GM15510 (cell line): Measurements from ENCODE around the gene PNLDC1.

Source experiments
- POLR2A ChIP-seq: IDR thresholded peaks from 3 replicates; pipeline ENCODE4 v1.6.1; 2011; ENCODE audit warnings: borderline replicate concordance; ENCODE audit not compliant: insufficient read length; ENCODE audit errors: extremely low read depth

The PNLDC1 gene

GRCh38 chr6:159805440-159806020, 5.5 kb downstream of the PNLDC1 start:
- no peak for TF ChIP-seq POLR2A

GRCh38 chr6:159806021-159806458, 6.0 kb downstream of the PNLDC1 start:
- TF ChIP-seq POLR2A = no peak

DNA sequence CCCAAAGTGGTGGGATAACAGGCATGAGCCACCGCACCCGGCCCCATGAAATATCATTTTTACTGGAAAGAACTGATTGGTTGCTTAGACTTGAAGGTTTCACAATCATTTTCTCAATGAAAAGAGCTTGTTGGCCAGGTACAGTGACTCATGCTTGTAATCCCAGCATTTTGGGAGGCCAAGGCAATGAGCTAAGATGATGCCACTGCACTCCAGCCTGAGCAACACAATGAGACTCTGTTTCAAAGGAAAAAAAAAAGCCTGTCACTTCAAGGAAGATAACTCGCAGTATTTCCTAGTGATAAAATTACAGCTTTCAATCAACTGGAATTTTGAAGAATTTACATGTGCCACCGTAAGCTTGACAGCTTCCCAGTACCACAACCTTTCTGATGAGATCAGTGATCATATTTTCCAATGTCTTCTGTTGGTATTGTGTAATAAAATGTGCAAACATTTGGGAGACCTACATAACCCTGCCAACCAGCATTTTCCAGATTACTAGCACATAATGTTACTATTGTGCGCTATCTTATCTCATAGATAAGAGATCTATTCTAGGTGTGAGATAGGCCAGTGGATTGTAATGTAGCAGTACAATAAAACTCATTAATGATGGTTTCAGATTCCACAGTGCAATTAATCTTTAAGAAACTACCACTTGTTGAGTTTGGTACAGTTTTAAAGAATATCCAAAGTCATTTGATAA, 7.2 kb downstream of the PNLDC1 start:
- TF ChIP-seq POLR2A = no peak

DNA sequence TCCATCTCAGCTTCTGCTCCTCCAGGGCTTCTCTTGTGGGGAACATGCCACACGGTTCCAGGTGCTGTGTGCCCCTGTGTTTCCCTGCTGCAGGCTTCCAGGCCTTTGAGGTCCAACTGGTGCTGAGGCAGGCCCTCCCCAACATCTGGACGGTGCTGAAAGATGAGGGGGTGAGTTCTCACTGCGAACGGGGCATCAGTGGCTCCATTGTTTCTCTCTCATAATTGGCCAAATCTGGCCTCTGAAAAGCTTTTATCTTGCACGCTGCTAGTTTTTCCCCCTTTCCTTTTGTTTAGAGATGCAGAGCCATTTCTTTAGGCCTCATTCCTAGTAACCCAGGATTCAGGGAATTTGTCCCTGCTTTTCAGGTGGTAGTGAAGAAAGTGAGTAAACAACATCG, 8.6 kb downstream of the PNLDC1 start:
- no peak for TF ChIP-seq POLR2A

DNA sequence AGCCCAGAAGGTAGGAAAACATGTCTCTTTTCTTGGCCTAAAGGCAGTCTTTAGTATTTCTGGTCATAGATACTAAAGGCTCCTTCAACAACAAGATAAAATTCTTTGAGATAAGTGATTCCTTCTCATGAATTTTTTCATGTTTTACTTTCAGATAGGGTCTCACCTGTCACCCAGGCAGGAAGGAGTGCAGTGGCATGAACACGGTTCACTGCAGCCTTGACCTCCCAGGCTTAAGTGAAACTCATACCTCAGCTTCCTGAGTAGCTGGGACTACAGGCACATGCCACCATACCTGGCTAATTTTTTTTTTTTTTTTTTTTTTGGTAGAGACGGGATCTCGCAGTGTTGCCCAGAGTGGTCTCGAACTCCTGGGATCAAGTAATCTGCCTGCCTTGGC, 9.1 kb downstream of the PNLDC1 start:
- TF ChIP-seq POLR2A = no peak

GRCh38 chr6:159813781-159814180, 13.7 kb downstream of the PNLDC1 start:
- no peak for TF ChIP-seq POLR2A

DNA sequence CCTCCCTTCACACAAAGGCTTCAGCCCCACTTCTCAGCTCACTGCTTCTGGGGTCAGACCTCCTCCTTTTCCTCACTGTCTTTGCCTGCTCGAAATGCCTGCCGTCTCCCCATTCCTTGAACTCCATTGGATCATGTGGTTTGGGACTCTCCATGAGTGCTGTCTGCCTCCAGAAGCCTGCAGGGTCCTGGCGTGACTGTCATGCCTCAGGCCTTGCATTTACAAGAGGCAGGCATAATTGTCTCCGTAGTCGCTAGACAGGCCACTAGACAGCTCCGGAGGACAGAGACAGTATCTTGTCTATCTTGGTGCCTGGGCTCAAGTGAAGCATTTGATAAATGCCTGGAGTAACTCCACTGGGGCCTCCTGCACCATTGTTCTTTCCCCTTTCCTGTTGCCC, 15.3 kb downstream of the PNLDC1 start:
- no peak for TF ChIP-seq POLR2A

DNA sequence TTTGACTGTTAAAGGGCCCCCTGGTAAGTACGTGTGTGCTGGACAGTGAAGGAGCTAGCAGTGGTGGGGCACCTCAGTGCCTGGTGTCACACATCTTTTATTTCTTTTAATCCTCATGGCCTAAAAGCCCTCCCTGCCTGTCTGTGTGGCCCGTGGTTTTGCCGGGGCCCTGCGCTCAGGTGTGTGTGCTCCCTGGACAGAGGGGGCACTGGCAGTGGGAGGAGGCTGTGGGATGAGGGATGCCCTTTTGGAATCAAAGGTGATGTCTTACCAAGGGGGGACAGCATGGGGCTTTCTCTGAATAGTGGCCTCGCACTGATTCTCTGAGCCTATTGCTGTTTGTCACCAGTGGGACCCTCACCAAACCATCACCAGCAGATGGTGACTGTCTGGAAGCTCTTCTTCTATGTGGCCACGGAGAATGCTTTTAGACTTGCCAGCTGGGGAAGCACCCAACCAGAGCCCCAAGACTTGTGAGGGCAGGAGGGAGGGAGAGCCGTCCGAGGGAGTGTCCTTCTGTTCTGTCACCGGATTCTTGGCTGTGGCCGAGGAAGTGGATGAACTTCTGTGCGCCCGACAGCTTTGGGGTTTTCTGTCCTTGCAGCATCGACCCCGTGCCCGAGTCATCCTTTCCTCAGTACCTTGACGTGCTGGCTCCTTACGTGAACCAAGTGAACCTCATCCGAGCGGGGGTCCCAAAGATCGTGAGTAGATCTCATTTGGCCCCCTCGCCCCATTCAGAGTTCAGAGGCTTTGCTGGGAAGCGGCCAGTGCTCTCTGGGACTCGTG, 18.1 kb downstream of the PNLDC1 start:
- TF ChIP-seq POLR2A = no peak

DNA sequence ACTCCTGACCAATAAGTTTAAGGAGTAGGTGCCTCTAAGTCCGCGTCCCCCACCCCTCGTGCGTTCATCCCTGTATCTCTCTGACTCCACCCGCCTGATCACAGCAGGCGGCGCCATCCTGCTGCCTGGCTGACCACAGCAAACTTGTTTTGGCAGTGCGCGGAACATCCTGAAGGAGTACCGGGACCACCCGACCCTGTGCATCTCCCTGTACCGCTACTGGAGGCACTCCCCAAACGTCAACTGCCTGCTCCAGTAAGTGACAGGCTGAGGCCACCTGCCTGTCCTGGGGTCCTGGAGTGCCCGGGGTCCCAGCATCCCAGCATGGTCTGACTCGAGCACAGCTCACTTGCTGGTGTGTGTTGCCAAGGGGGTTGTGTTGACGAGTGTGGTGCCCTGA, 19.0 kb downstream of the PNLDC1 start:
- TF ChIP-seq POLR2A = no peak

DNA sequence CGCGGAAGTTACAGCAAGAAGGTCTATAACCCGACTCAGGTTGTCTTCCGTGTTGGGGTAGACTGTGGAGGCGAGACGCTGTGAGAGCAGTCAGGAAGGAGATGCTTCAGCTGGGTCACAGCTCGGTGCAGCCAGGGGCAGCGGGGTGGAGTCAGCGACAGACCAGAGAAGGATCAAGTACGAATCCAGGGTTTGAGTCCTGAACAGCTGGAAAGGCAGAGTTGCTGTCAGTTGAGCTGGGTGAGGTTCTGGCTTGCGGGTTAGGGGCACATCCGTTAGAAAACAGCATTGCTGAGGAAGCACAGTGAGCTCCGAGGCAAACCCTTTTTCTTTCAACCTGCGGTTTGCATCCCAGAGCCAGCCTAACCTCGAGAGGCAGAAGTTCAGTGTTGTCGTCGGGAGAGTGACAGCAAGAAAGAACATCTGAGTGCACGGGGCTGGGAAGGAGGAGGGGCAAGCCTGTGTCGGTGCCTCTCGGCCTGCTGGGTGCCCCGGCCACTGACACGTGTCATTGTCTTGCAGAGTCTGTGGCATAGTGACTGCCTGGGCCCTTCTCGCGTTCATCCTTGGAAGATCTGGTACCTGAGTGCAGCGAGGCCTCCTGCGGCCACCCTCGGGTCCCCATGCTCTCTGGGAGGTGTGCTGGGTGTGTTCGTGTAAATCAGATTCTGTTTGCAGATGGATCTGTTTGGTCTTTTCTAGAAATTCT, 20.0 kb downstream of the PNLDC1 start:
- no peak for TF ChIP-seq POLR2A

DNA sequence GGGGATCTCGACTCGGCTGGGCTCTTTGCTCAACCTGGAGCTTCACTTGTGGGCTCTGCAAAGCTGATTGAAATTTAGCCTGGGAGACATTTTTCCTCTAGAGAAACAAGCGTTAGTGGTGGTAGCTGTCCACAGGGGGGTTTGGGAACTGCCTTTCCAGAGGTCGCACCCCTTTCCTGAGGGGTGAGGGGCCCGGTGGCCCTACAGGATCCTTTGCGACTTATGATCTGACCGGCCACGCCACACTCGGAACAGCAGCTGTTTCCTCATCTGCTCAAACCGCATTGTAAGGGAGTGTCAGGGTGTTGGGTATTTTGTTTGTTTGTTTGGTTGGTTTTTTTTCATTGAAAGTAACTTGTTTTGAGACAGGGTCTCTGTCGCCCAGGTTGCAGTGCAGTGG, 21.0 kb downstream of the PNLDC1 start:
- no peak for TF ChIP-seq POLR2A

DNA sequence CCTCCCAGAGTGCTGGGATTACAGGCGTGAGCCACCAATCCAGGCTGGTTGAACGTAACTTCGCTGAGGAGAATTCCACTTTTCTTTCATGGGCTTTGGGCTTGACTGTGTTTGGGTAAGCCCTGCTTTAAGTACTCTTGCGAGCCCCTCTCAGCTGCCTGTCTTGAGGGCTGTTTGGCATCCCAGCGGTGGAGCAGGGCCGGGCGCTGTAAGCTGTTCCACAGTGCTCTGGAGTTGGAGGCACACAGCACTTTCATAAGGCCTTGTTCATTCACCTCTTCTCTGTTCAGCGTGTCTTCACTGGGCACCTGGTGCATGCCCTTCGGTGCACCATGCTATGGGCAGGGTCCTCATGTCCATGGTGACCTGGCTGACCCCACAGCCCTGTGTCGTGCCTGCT, 21.6 kb downstream of the PNLDC1 start:
- TF ChIP-seq POLR2A = no peak

- TF ChIP-seq POLR2A = no peak
Observed at GRCh38 chr6:159823953-159824352, 23.9 kb downstream of the PNLDC1 start.

- no peak for TF ChIP-seq POLR2A
Observed at GRCh38 chr6:159826004-159826403, 25.9 kb downstream of the PNLDC1 start.
